NOMO-1 treated with DMSO at 0.1 percent for 48 hours (cell line): ENCODE measurements around the gene NEDD9.

Experiments used
- DNase-seq: peaks from one replicate; lab custom pipeline; 2025; ENCODE audit not compliant: unreplicated experiment; lab: John Stamatoyannopoulos, UW

The NEDD9 gene

DNA sequence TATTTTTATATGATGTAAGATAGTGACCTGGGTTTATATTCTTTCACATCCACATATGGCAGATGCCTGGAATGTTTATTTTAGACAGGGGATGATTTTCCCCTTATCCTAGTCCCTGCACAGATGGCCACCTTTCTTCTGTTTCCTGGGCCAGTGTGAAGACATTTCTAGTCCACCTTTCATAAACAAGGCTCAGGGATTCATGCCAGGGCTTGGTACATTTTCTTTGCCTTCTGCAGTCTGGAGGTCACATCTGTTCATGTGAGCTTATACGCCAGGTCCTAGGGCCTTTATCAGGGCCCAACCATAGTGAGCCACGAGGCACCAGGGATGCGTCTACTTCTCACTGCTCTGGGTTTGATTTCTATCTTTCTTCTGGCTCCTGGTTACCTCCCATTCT is 82.9 kb downstream of the NEDD9 start:
- DNase-seq = no peak

DNA sequence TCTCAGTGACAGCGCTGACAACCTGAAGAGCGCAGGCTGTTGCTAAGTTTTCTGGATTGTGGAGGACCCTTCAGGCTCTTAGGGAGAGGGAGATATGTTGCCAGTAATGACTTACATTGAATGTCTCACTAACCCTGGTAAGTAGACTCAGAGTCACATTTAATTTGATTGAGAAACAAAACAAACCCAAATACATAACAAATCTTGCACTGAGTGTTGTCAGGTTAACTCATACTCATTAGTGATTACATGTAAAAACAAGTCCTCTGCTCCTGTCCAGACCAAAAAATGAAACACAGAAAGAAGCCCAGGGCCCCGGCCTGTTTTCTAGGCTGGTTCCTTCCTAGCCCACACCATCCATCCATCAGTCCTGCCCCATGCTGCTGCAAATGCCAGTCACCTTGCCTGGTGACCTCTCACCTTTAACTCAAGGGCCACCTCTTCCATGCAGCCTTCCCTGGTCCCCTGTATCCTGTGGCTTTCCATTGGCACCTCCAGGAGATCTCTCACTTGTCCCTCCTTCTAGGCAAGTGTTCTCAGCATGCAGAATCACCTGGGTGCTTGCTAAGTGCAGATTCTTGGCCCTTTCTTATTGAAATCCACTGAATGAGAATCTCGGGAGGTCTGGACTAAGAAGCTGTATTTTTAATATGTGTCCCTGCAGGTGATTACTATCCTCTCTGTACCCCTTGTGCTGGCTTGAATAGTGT is 86.2 kb downstream of the NEDD9 start:
- no peak for DNase-seq

DNA sequence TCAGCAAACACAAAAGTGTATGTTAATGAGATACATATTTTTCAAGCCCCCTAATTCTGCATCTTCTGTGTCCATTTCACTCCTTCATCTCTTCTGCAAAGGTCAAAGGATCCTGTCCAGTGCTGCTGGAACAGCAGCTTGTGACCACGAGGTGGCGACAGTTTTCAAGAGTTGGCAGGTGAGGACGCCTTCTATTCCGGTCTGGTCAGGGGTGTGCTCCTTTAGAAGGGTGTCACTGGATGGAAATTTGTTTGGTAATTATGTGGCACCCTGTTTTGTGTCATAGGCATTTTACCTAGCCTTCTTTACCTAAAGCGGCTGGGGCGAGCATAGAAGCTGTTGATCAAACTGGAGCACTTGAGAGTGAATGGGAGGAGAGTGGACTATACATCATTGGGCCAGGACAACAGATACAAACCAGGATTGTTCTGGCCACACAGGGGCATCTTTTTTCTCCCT is 88.0 kb downstream of the NEDD9 start:
- peak; percentile 66 for DNase-seq

- DNase-seq = peak; percentile 88
Measured at GRCh38 chr6:11143394-11144371, 88.8 kb downstream of the NEDD9 start.

- DNase-seq = peak; percentile 16
Measured at GRCh38 chr6:11142296-11143027, 90.0 kb downstream of the NEDD9 start.

DNA sequence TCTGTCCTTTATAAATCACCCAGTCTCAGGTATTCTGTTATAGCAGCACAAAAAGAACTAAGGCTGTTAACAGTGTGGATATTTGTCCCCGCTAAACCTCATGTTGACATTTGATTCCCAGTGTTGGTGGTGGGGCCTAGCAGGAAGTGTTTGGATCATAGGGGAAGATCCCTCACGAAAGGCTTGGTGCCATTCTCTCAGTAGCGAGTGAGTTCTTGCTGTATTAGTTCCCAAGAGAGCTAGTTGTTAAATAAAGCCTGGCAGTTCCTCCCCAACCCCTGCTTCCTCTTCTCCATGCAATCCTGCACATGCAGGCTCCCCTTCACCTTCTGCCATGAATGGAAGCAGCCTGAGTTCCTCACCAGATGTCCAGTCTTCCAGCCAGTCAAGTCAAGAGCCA is 91.2 kb downstream of the NEDD9 start:
- no peak for DNase-seq

- no peak for DNase-seq
Measured at GRCh38 chr6:11140056-11140455, 92.4 kb downstream of the NEDD9 start.

DNA sequence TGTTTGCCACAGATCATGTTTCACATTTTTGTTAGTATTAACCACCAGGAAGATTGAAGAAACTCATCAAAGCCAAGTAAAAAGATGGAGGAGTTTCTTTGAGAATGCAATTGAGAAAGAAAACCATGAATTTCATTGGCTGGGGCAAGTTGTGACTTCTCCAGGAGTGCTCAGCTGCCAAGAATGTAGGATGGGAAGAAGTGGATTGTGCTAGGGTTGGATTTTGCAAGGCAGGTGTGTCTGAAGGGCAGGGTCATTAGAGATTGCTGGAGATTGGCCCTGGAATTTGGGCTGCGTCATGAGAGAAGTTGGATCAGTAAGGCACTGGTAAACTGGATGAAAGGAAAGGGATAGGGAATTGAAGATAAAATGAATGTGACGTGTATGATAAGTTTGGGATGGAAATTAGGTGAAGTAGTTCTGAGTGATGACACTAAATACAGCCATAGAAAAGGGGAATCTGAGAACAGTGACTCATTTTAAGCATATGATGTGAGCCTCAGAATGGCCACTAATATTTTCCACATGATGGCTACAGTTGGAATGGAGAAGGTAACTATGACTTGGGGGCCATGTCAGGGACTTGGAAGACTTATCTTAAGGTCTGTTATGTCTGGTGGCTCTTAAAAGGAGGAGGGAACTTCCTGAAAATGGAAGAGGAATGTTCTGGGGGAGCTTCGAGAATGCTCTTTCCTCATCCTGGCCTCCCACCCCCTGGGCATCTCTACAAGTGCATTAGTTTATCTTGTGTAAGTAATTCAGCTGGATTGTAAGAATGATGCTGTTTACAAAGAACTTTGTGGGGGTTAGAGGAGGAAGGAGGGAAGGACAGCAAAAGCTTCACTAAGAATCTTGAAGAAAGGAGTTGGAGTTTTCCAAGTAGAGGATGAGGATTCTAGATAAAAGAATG is 93.2 kb downstream of the NEDD9 start:
- peak; percentile 4 for DNase-seq

DNA sequence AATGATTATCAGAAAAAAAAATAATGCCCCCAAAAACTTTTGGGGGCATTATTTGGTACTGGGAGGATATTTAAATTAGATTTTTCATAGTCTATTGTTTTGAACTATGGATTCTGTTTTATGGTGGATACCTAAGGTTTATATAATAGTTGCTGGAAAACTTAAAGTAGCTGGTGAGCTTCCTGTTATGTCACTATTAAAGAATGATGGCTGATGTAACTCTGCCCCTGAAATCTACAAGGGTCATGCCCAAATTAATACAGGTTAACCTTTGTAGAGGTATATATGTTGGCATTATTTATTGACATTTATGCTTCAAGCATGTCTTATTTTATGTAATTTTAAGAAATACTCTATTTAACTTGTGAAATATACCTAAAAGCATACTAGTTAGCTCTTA is 95.7 kb downstream of the NEDD9 start:
- no peak for DNase-seq
